Kidney glomerular epithelial cell (primary cell): Measurements from ENCODE around the gene ANXA6.

Experiments
- DNase-seq: peaks from one replicate; lab custom pipeline; 2025; lab: John Stamatoyannopoulos, UW

The ANXA6 gene

GRCh38 chr5:151128817-151129216 lies 28.8 kb downstream of the ANXA6 start:
- no peak for DNase-seq

GRCh38 chr5:151127926-151128325 lies 29.7 kb downstream of the ANXA6 start:
- DNase-seq, result no peak

GRCh38 chr5:151126199-151126645 lies 31.4 kb downstream of the ANXA6 start:
- peak; percentile 41 for DNase-seq

GRCh38 chr5:151125421-151125820 lies 32.2 kb downstream of the ANXA6 start:
- DNase-seq, result no peak

GRCh38 chr5:151123897-151124751 lies 33.5 kb downstream of the ANXA6 start:
- DNase-seq, result no peak

- no peak for DNase-seq
Observed at GRCh38 chr5:151122828-151123227, 34.8 kb downstream of the ANXA6 start.

GRCh38 chr5:151121665-151122064 lies 35.9 kb downstream of the ANXA6 start:
- no peak for DNase-seq

- no peak for DNase-seq
Observed at GRCh38 chr5:151121095-151121494, 36.5 kb downstream of the ANXA6 start.

GRCh38 chr5:151118913-151119575 lies 38.5 kb downstream of the ANXA6 start:
- no peak for DNase-seq

GRCh38 chr5:151115272-151115905 lies 42.2 kb downstream of the ANXA6 start:
- DNase-seq, result peak; percentile 51

GRCh38 chr5:151113651-151114050 lies 43.9 kb downstream of the ANXA6 start:
- no peak for DNase-seq

- DNase-seq, result no peak
Observed at GRCh38 chr5:151110992-151111391, 46.6 kb downstream of the ANXA6 start.

- DNase-seq, result no peak
Observed at GRCh38 chr5:151110122-151110681, 47.4 kb downstream of the ANXA6 start.

GRCh38 chr5:151108566-151108965 lies 49.0 kb downstream of the ANXA6 start:
- DNase-seq, result no peak

- no peak for DNase-seq
Observed at GRCh38 chr5:151107738-151108520, 49.6 kb downstream of the ANXA6 start.

- DNase-seq, result no peak
Observed at GRCh38 chr5:151107084-151107483, 50.5 kb downstream of the ANXA6 start.

- DNase-seq, result no peak
Observed at GRCh38 chr5:151106509-151106908, 51.1 kb downstream of the ANXA6 start.

- no peak for DNase-seq
Observed at GRCh38 chr5:151106043-151106442, 51.5 kb downstream of the ANXA6 start.

GRCh38 chr5:151105561-151105960 lies 52.0 kb downstream of the ANXA6 start:
- DNase-seq, result no peak

- no peak for DNase-seq
Observed at GRCh38 chr5:151104795-151105194, 52.8 kb downstream of the ANXA6 start.

- no peak for DNase-seq
Observed at GRCh38 chr5:151101746-151102145, 55.8 kb downstream of the ANXA6 start.

GRCh38 chr5:151101151-151101550 lies 56.4 kb downstream of the ANXA6 start:
- no peak for DNase-seq
